ENCODE data around the gene CLCN6. TPM values are rescaled to one million over a fixed set of nuclear protein-coding genes. Genes with fewer than 3 reads are reported as not detected.

The CLCN6 gene

Small RNAs within 50 kb of the gene (small RNA-seq; reads per million reads assigned to genes)
- gene RF02156: not detected
- not detected for gene RF02157
- not detected for gene RF02158

Data from skeletal muscle satellite cell (primary cell).